RPMI7951 (cell line): Measurements from ENCODE around the gene CDH22. TPM values are rescaled to one million over a fixed set of nuclear protein-coding genes. Genes with fewer than 3 reads are reported as not detected.

Experiments used
- DNase-seq: peaks from one replicate; pipeline ENCODE4 v3.0.0-alpha.2; 2012; ENCODE audit warnings: low read depth
- total RNA-seq: library from RNA; depleted of rRNA; stranded (reverse); fragments of >200 nt; shearing (Covaris generic); gene quantifications from 2 replicates; pipeline ENCODE4 v1.2.3, GENCODE V29; 2014; rRNA removed

Gene CDH22
- total RNA-seq, result not detected in 2 replicates

- DNase-seq, result peak; percentile 25
Observed at GRCh38 chr20:46308258-46309157, at the start of gene CDH22. Gene CDH22, minus strand, starts transcription at chr20:46308498. Its CDS starts 57,204 bp downstream, at chr20:46251294.

- DNase-seq, result no peak
Observed at GRCh38 chr20:46357030-46357514, 48.8 kb upstream of the CDH22 start.

- DNase-seq, result no peak
Observed at GRCh38 chr20:46356195-46357029, 48.1 kb upstream of the CDH22 start.

GRCh38 chr20:46355778-46356177 is 47.5 kb upstream of the CDH22 start:
- DNase-seq, result no peak

- no peak for DNase-seq
Observed at GRCh38 chr20:46354920-46355654, 46.8 kb upstream of the CDH22 start.

- DNase-seq, result no peak
Observed at GRCh38 chr20:46354207-46354555, 45.9 kb upstream of the CDH22 start.

- DNase-seq, result no peak
Observed at GRCh38 chr20:46353500-46354206, 45.4 kb upstream of the CDH22 start.

- DNase-seq, result no peak
Observed at GRCh38 chr20:46352370-46352938, 44.2 kb upstream of the CDH22 start.

- DNase-seq, result peak; percentile 29
Observed at GRCh38 chr20:46351357-46352058, 43.2 kb upstream of the CDH22 start.

- no peak for DNase-seq
Observed at GRCh38 chr20:46350986-46351267, 42.6 kb upstream of the CDH22 start.

GRCh38 chr20:46350201-46350985 is 42.1 kb upstream of the CDH22 start:
- DNase-seq, result peak; percentile 95

- DNase-seq, result no peak
Observed at GRCh38 chr20:46349742-46350056, 41.4 kb upstream of the CDH22 start.

GRCh38 chr20:46349035-46349741 is 40.9 kb upstream of the CDH22 start:
- peak; percentile 42 for DNase-seq

- no peak for DNase-seq
Observed at GRCh38 chr20:46347841-46348803, 39.8 kb upstream of the CDH22 start.

- DNase-seq, result no peak
Observed at GRCh38 chr20:46346770-46347169, 38.5 kb upstream of the CDH22 start.

- no peak for DNase-seq
Observed at GRCh38 chr20:46344488-46345162, 36.3 kb upstream of the CDH22 start.

GRCh38 chr20:46343975-46344357 is 35.7 kb upstream of the CDH22 start:
- DNase-seq, result no peak
